T-helper 2 cell treated with Interferon-gamma antibody and Interleukin-4, amounts not matched to agents 5 μg/mL and 100 μg/mL, for 36 hours (primary cell): ENCODE data around the gene SCD.

Experiments used
- DNase-seq: peaks from one replicate; pipeline ENCODE4 v3.0.0; 2021; ENCODE audit warnings: low spot score
- H3K27ac Mint-ChIP-seq: one replicate; pipeline ENCODE4 v1.8.0; 2021; ENCODE audit warnings: mild to moderate bottlenecking, mixed read lengths
- H3K27me3 Mint-ChIP-seq: one replicate; pipeline ENCODE4 v1.8.0; 2021; ENCODE audit warnings: low read depth, mixed read lengths
- H3K36me3 Mint-ChIP-seq: one replicate; pipeline ENCODE4 v1.8.0; 2021; ENCODE audit warnings: low read depth, mixed read lengths
- H3K4me1 Mint-ChIP-seq: one replicate; pipeline ENCODE4 v1.8.0; 2021; ENCODE audit warnings: low read depth, mixed read lengths
- H3K4me3 Mint-ChIP-seq: one replicate; pipeline ENCODE4 v1.8.0; 2022; ENCODE audit warnings: mild to moderate bottlenecking, moderate library complexity, mixed read lengths
- H3K9me3 Mint-ChIP-seq: one replicate; pipeline ENCODE4 v1.8.0; 2021; ENCODE audit warnings: mixed read lengths

SCD gene

GRCh38 chr10:100328198-100328597 lies 18.8 kb upstream of the SCD start:
- Mint-ChIP-seq H3K4me1 (peaks cover 21% of the 10 kb centered on the region), H3K27ac (peak overlapping the region; percentile 3), H3K27me3 (peaks cover 22% of the 10 kb centered on the region), H3K4me3 (no peak overlapping the region), H3K9me3 (no peaks in the 10 kb centered on the region), H3K36me3 (no peaks in the 10 kb centered on the region)
- DNase-seq, result no peak

- Mint-ChIP-seq H3K9me3 (no peaks in the 10 kb centered on the region), H3K36me3 (no peaks in the 10 kb centered on the region), H3K4me3 (no peak within 1 kb of the TSS), H3K27me3 (peaks cover 32% of the 10 kb centered on the region), H3K4me1 (peaks cover 21% of the 10 kb centered on the region), H3K27ac (no peak within 1 kb of the TSS)
- DNase-seq, result no peak
Observed at GRCh38 chr10:100330079-100330478, 17.0 kb upstream of the SCD start, which contains the start of gene PKD2L1. TSS of gene PKD2L1 (minus strand) at chr10:100330228. CDS start at chr10:100330103, 125 bp downstream.

DNA sequence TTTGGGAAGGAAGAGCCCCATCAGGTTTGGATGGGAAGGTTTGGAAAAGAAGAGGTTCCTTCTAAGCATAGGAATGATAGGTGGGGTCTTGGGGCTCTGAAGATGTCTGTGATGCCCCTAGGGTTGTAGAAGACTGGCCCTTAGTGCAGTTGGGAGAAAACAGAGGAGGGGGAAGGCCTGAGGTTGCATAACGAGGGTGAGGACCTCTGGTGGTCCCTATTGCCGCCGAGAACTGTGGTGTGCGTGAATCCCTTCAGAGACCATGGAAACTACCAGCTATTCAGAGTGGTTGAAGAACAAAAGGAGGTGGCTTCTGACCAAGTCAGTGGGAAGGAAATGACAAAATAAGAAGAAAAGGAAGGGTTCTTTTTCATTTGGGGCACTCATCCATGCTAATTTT lies 13.9 kb upstream of the SCD start:
- Mint-ChIP-seq H3K27ac (no peak overlapping the region), H3K4me1 (peaks cover 3% of the 10 kb centered on the region), H3K4me3 (no peak overlapping the region), H3K27me3 (peaks cover 32% of the 10 kb centered on the region), H3K36me3 (no peaks in the 10 kb centered on the region), H3K9me3 (no peaks in the 10 kb centered on the region)
- no peak for DNase-seq

DNA sequence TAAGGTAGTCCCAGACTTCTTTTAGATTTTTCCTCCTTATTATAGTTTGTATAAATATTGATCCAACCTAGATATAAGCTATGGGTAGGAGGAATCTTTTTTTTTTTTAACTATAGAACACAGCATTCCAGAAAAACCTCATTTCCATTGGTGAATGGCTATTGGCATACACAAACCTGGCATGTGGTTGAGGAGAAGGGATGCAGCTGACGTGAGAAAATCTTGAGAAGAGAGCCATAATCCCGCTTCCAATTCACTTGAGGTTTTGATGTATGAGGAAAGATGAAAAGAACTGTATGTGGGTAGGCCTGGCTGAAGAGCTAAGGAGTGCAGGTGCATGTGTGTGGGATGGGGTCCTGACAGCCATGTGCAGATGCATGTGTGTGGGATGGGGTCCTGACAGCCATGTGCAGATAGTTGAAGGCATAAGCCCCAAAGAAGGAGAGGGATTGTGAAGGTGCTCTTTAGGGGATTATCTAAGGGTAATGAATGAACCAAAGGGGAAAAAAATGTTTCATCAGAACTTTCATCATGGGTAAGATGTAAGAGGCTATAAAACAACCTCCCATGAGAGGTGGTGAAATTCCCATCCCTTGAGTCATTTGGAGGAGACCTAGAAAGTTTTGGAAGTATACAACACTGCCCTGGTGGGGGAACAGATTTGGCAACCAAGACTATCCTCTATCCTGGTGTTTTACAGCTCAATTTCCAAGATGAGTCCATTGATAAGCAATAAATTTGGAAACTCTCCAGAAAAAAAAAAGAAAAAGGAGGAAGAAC lies 13.2 kb upstream of the SCD start:
- H3K4me3 Mint-ChIP-seq, result no peak overlapping the region
- H3K36me3 Mint-ChIP-seq, result no peaks in the 10 kb centered on the region
- no peak overlapping the region for H3K27ac Mint-ChIP-seq
- H3K9me3 Mint-ChIP-seq, result no peaks in the 10 kb centered on the region
- peaks cover 32% of the 10 kb centered on the region for H3K27me3 Mint-ChIP-seq
- H3K4me1 Mint-ChIP-seq, result peaks cover 5% of the 10 kb centered on the region
- no peak for DNase-seq

- DNase-seq, result no peak
- Mint-ChIP-seq H3K27me3 (peaks cover 32% of the 10 kb centered on the region), H3K4me1 (peaks cover 11% of the 10 kb centered on the region), H3K4me3 (no peak overlapping the region), H3K36me3 (no peaks in the 10 kb centered on the region), H3K9me3 (no peaks in the 10 kb centered on the region), H3K27ac (no peak overlapping the region)
Observed at GRCh38 chr10:100334762-100335161, 12.3 kb upstream of the SCD start.

DNA sequence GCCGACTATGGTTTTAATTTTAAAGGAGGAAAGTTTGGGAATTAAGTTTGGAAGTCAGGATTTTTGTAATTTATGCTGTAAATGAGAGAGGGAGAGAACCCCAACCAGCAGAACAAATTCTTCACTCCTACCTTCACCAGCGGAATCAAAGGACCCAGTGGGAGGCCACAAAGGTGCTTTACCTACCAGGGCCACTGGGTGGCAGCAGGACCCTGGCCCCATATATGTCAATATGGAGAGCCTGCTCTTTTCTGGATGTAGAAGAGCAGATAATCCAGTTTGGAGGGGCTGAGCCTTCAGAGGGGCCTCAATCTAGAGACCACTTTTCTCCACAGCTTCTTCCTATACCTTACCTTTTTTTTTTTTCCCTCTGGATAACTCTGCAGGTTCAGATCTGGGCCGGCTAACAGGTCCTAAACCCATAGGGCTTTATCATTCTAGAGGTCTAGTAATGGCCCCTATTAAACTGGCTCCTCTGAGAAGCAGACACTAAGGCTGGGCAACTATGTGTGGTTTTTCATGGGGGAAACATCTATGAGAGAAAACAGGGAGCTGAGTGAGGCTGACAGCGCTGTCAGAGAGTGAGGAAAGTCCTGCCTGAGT lies 8.5 kb upstream of the SCD start:
- peak; percentile 58 for DNase-seq
- Mint-ChIP-seq H3K36me3 (no peaks in the 10 kb centered on the region), H3K27me3 (peaks cover 16% of the 10 kb centered on the region), H3K4me1 (peaks cover 19% of the 10 kb centered on the region), H3K4me3 (no peak overlapping the region), H3K9me3 (no peaks in the 10 kb centered on the region), H3K27ac (no peak overlapping the region)

DNA sequence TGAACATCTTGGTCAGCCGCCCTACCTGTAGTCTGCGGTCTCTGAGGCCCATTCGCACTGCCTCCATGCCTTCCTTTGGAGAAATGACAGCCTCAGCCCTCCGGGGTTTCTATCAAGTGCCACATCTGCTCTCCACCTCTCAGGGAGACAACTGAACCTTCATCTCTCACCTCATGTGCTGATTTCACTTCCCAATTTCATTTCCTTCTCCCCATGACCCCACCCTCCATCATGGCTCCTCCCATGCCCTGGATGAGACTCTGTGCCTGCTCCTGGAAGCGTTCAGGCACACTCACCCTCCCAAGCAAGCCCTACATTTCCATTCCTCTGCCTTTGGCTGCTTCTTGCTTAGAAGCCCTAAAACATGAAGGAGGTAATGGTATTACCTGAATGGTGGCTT lies 7.8 kb upstream of the SCD start:
- no peak for DNase-seq
- Mint-ChIP-seq H3K4me3 (no peak overlapping the region), H3K4me1 (peaks cover 20% of the 10 kb centered on the region), H3K9me3 (no peaks in the 10 kb centered on the region), H3K27me3 (peaks cover 9% of the 10 kb centered on the region), H3K27ac (no peak overlapping the region), H3K36me3 (no peaks in the 10 kb centered on the region)

- no peak for DNase-seq
- H3K4me1 Mint-ChIP-seq, result peaks cover 34% of the 10 kb centered on the region
- no peaks in the 10 kb centered on the region for H3K9me3 Mint-ChIP-seq
- H3K4me3 Mint-ChIP-seq, result no peak overlapping the region
- no peaks in the 10 kb centered on the region for H3K36me3 Mint-ChIP-seq
- no peaks in the 10 kb centered on the region for H3K27me3 Mint-ChIP-seq
- H3K27ac Mint-ChIP-seq, result no peak overlapping the region
Observed at GRCh38 chr10:100340948-100341847, 5.8 kb upstream of the SCD start.

DNA sequence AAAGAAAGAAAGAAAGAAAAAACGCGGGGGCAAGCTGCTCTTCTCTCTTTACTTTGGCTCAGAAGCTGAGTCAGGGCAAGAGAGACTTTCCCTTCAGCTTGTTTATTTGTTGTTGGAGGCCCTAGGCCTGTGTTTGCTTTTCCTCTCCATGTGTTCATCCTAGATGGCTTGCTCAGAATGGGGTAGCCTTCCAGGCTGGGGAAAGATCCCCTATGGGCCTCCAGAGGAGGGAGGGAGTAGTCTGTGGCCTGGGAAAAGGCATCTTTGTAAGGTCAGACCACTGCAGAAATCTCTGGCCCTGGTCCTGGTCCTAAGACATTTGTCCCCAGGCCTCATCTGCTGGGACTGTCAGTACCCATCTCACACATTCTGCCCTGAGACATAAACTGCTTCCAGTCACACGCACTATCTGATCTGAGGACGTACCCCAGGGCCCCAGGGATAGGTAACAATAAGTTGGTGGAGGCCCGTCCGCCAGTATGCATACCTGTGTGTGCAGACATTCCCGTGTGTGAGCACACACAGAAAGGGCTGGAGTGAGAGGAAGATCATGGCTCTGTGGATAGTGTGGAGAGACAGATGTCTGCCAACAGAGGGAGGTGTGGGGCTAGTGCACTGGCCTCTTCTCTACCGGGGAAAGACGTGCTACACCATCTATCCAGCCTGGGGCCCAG lies 4.9 kb upstream of the SCD start:
- Mint-ChIP-seq H3K4me3 (no peak overlapping the region), H3K36me3 (no peaks in the 10 kb centered on the region), H3K9me3 (no peaks in the 10 kb centered on the region), H3K27ac (peak overlapping the region; percentile 53), H3K27me3 (no peaks in the 10 kb centered on the region), H3K4me1 (peaks cover 36% of the 10 kb centered on the region)
- peak; percentile 39 for DNase-seq

GRCh38 chr10:100342627-100342972 lies 4.4 kb upstream of the SCD start:
- DNase-seq, result no peak
- no peak overlapping the region for H3K27ac Mint-ChIP-seq
- H3K36me3 Mint-ChIP-seq, result no peaks in the 10 kb centered on the region
- H3K4me3 Mint-ChIP-seq, result no peak overlapping the region
- no peaks in the 10 kb centered on the region for H3K27me3 Mint-ChIP-seq
- peaks cover 36% of the 10 kb centered on the region for H3K4me1 Mint-ChIP-seq
- H3K9me3 Mint-ChIP-seq, result no peaks in the 10 kb centered on the region

DNA sequence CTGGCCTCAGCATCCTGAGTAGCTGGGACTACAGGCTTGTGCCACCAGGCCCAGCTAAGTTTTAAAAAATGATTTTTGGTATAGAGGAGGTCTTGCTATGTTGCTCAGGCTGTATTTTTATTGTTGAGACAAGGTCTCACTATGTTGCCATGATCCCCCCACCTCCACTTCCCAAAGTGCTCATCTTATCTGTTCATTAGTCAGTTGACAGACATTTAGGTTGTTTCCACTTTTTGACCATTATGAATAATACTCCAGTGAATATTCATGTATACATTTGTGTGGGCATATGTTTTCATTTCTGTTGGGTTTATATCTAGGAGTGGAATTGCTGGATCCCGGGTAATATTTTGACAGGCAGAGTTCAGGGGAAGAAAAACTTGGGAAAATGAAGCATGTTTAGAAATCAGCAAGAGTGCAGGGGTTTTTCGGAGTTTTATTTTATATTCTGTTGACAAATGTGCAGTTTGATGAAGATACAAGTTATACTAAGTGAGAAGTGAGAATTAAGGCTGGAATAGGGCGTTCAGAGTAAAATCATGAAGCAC lies 2.7 kb upstream of the SCD start:
- Mint-ChIP-seq H3K4me1 (peaks cover 36% of the 10 kb centered on the region), H3K9me3 (no peaks in the 10 kb centered on the region), H3K27ac (no peak overlapping the region), H3K27me3 (no peaks in the 10 kb centered on the region), H3K36me3 (peaks cover 16% of the 10 kb centered on the region), H3K4me3 (peak overlapping the region; percentile 9)
- no peak for DNase-seq

DNA sequence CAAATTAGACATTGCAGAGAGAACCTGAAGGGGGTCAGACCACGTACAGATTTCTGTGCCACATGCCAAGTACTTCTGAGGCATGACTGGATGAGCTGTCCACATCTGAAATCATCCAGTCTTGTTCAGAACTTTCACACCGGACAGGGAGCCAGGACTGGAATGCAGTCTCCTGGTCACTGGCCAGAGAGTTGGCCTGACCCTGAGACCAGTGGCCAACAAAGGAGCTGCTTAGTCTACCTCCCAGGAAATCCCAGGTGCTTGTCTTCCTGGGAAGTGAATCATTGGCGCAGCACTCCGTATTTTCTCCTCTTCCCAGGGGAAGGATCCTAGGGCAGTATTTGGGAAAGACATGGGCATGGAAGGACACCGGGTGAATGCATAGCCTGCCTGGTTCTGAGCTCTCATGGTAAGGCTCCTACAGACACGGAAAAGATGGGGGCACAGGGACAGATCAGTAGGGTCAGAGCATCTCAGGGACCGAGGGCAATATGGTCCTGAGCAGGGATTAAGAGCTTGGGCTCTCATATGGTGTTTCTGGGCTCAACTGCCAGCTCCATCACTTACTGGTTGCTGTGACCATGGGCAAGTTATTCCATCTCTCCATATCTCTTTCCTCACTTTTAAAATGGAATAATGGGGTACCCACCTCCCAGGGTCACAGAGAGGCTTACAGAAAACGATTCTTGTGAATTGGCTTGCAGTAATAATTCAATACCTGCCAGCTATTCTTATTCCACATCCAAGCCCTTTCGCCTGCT lies 1.3 kb upstream of the SCD start:
- DNase-seq, result no peak
- H3K27me3 Mint-ChIP-seq, result no peaks in the 10 kb centered on the region
- H3K9me3 Mint-ChIP-seq, result no peaks in the 10 kb centered on the region
- peaks cover 29% of the 10 kb centered on the region for H3K36me3 Mint-ChIP-seq
- peak overlapping the region; percentile 68 for H3K27ac Mint-ChIP-seq
- H3K4me3 Mint-ChIP-seq, result peak overlapping the region; percentile 94
- H3K4me1 Mint-ChIP-seq, result peaks cover 48% of the 10 kb centered on the region

DNA sequence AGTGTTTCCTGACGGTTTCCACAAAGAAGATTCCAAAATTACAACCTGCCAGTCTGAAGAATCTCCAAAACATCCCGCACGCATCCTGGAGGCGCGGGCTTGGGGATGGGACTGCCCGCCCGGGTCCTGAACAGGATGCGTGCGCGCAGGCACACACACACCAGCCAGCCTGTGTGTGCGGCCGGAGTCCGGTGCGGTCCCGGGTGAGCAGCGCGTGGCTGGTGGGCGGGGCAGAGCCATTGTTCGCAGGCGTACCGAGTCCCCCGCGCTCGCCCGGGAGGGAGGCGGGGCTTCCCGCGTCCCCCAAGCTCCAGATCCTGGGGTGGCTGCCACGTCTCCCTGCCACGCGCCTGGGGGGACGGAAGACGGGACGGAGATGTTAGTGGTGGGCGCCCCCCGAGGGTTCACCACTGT lies 675 bp upstream of the SCD start:
- Mint-ChIP-seq H3K27me3 (no peaks in the 10 kb centered on the region), H3K27ac (peak overlapping the region; percentile 60), H3K4me1 (peaks cover 51% of the 10 kb centered on the region), H3K9me3 (no peaks in the 10 kb centered on the region), H3K4me3 (peak overlapping the region; percentile 94), H3K36me3 (peaks cover 35% of the 10 kb centered on the region)
- DNase-seq, result peak; percentile 86
